Brain microvascular endothelial cell (primary cell): ENCODE data around the gene TEX9.

Experiments
- DNase-seq: peaks from one replicate; pipeline ENCODE4 v3.0.0-alpha.2; 2020
- H3K27ac ChIP-seq: fragments of 250-450 bp; sonication (Bioruptor Pico); 2 replicates; pipeline ENCODE4 v1.5.1; 2020; ENCODE audit warnings: mild to moderate bottlenecking, moderate library complexity
- H3K27me3 ChIP-seq: fragments of 250-450 bp; sonication (Bioruptor Pico); replicated peaks from 2 replicates; pipeline ENCODE4 v1.5.1; 2020; ENCODE audit warnings: mild to moderate bottlenecking
- H3K36me3 ChIP-seq: fragments of 250-450 bp; sonication (Bioruptor Pico); replicated peaks from 2 replicates; pipeline ENCODE4 v1.5.1; 2020; ENCODE audit warnings: mild to moderate bottlenecking
- H3K4me3 ChIP-seq: 2 replicates; pipeline ENCODE4 v1.5.1; 2011; ENCODE audit warnings: low read depth, mild to moderate bottlenecking, control low read depth, low read length, moderate library complexity
- in situ Hi-C: cut with HindIII; loops from 2 replicates; pipeline ENCODE4 v1.10.0; 2017; ENCODE audit warnings: low sequenced_read_pairs, low pct_ligation_motif_present
- TF ChIP-seq, protein P1 (sequence below): IDR thresholded peaks from 2 replicates; pipeline ENCODE4 v1.5.1; 2011; ENCODE audit warnings: low read depth, mild to moderate bottlenecking, moderate library complexity, low read length, control low read depth, inconsistent platforms; ENCODE audit errors: missing control alignments

TEX9 gene

DNA sequence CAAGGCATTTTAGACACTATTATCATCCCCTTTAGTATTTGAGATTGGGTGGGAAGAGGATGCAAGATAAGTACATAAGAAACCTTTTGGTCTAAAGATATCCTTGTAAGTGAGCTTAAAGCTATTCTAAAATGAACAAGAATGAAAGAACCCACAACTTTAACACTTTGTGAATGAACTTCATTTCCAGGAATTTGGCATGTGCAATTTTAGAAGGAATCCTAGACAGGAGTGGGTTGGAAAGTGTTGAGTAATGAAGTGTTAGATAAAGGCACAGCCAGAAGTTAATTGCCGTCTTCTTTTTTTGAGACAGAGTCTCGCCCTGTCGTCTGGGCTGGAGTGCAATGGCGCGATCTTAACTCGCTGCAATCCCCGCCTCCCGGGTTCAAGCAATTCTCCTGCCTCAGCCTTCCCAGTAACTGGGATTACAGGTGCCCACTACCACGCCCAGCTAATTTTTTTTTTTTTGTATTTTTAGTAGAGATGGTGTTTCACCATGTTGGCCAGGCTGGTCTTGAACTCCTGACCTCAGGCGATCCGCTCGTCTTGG lies 13.2 kb upstream of the TEX9 start:
- no peak for DNase-seq
- TF ChIP-seq, protein P1, sequence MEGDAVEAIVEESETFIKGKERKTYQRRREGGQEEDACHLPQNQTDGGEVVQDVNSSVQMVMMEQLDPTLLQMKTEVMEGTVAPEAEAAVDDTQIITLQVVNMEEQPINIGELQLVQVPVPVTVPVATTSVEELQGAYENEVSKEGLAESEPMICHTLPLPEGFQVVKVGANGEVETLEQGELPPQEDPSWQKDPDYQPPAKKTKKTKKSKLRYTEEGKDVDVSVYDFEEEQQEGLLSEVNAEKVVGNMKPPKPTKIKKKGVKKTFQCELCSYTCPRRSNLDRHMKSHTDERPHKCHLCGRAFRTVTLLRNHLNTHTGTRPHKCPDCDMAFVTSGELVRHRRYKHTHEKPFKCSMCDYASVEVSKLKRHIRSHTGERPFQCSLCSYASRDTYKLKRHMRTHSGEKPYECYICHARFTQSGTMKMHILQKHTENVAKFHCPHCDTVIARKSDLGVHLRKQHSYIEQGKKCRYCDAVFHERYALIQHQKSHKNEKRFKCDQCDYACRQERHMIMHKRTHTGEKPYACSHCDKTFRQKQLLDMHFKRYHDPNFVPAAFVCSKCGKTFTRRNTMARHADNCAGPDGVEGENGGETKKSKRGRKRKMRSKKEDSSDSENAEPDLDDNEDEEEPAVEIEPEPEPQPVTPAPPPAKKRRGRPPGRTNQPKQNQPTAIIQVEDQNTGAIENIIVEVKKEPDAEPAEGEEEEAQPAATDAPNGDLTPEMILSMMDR: no peak
- in situ Hi-C loops: no loop called here

DNA sequence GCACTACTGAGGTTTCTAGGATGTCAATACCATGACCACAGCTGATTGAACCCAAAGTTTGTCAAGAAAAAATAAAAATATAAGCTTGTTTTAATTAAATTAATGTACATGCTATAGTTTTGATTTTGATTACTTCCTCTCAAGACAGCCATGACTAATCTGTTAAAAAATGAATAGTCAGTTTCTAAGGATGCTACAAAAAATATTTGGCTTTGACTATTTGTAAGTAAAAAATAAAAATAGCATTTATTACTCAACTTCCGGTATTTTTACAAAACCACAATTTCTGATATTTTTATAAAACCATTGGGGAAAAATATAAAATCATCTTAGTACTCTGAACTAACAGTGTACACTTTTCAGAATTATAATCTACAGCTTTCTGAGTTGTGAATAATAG lies 12.1 kb upstream of the TEX9 start:
- no peak overlapping the region for H3K4me3 ChIP-seq
- no peaks in the 10 kb centered on the region for H3K36me3 ChIP-seq
- no peak overlapping the region for H3K27ac ChIP-seq
- no peak for DNase-seq
- TF ChIP-seq, protein P1: no peak
- H3K27me3 ChIP-seq: no peaks in the 10 kb centered on the region
- in situ Hi-C loops: no loop called here

More for the DNA sequence above, 13.2 kb upstream of the TEX9 start:
- Histone ChIP-seq H3K27ac (no peak overlapping the region), H3K36me3 (no peaks in the 10 kb centered on the region), H3K4me3 (no peak overlapping the region), H3K27me3 (no peaks in the 10 kb centered on the region)

GRCh38 chr15:56353740-56354139 lies 11.5 kb upstream of the TEX9 start:
- H3K36me3 ChIP-seq: no peaks in the 10 kb centered on the region
- no peak overlapping the region for H3K27ac ChIP-seq
- H3K27me3 ChIP-seq: no peaks in the 10 kb centered on the region
- no peak overlapping the region for H3K4me3 ChIP-seq
- TF ChIP-seq, protein P1: no peak
- in situ Hi-C loops: no loop called here
- no peak for DNase-seq

GRCh38 chr15:56356616-56357015 lies 8.6 kb upstream of the TEX9 start:
- TF ChIP-seq, protein P1: no peak
- Histone ChIP-seq H3K4me3 (no peak overlapping the region), H3K27ac (no peak overlapping the region), H3K27me3 (no peaks in the 10 kb centered on the region), H3K36me3 (no peaks in the 10 kb centered on the region)
- DNase-seq: peak; percentile 17
- in situ Hi-C loops: no loop called here

- H3K27ac ChIP-seq: no peak overlapping the region
- in situ Hi-C loops: no loop called here
- no peak overlapping the region for H3K4me3 ChIP-seq
- TF ChIP-seq, protein P1: no peak
- no peaks in the 10 kb centered on the region for H3K36me3 ChIP-seq
- H3K27me3 ChIP-seq: no peaks in the 10 kb centered on the region
- DNase-seq: no peak
Observed at GRCh38 chr15:56358604-56359003, 6.6 kb upstream of the TEX9 start.

DNA sequence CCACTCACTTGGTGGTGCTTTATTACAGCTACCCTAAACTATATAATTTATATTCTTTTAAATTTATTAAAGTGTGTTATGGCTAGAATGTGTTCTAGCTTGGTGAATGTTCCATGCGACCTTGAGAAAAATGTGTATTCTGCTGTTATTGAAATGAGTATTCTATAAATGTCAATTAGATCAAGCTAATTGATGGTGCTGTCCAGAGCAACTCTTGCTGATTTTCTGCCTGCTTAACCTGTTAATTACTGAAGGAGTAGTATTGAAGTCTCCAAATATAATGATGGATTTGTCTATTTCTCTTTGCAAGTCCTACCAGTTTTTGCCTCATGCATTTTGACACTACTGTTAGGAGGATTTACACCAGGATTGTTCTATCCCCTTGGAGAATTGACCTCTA lies 3.2 kb upstream of the TEX9 start:
- Histone ChIP-seq H3K36me3 (no peaks in the 10 kb centered on the region), H3K27me3 (no peaks in the 10 kb centered on the region), H3K27ac (no peak overlapping the region), H3K4me3 (no peak overlapping the region)
- TF ChIP-seq, protein P1: no peak
- in situ Hi-C loops: no loop called here
- DNase-seq: no peak
